Measurements from ENCODE around the gene TRIM71.
"Not testable (repeated sequence)": the region's sequence is repeated elsewhere in the genome, so short reads cannot be mapped to it uniquely, and the experiment has no call there.

TRIM71 gene

DNA sequence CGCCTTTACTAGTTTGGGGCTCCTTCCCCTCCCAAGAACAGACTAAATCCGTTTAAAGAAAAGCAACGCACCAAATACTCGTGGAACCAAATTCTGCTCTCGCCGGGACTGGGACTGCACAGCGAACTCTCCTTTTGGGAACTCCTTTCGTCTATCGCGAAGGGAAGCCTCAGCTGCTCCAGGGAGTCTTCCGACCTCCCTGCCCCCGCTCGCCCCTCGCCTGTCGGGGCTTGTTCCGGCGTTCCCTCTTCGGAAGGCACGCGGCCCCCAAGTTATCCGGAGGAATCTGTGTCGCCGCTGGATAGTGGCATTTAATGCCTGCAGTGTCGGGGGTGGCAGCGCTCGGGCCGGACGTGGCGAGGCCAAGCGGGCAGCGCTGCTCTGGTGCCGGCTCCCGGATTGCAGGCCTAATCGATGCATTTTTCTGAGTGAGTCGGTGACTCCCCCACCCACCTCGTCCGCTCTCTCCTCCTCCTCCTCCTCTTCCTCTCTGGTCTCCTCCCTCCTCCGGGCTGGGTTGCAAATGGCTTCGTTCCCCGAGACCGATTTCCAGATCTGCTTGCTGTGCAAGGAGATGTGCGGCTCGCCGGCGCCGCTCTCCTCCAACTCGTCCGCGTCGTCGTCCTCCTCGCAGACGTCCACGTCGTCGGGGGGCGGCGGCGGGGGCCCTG is at the start of gene TRIM71:
Gene TRIM71, plus strand, starts transcription at position 440 of the 671 bp plus-strand sequence. Its CDS starts 84 bp downstream, at position 524.
- H3K4me3 ChIP-seq (ENCODE audit: low read depth, low read length): peak within 1 kb of the TSS; percentile 98

DNA sequence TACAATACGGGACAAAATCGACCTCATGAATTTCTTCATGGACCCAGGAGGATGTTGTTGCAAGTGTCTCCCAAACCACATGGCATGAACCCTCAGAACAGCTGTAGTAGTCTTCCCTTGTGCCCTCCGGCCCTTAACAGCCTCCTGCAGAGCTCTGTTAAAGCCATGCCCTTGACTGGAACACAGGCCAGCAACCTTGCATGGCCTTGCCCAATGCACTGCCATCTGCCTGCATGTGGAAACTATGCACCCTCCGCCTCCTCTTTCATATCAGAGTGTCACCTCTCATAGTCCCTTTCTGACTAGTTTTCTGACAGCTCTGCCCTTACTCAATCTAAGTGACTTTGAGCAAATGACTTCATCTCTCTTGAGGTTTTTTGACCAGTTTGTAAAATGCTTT is 39.4 kb upstream of the TRIM71 start:
- no peak overlapping the region for H3K4me3 ChIP-seq (ENCODE audit: low read depth, low read length)

- H3K4me3 ChIP-seq (ENCODE audit: low read depth, low read length): no peak overlapping the region
Measured at GRCh38 chr3:32780071-32780734, 37.6 kb upstream of the TRIM71 start.

- peak overlapping the region; percentile 60 for H3K4me3 ChIP-seq (ENCODE audit: low read depth, low read length)
Measured at GRCh38 chr3:32780735-32781210, 37.0 kb upstream of the TRIM71 start.

DNA sequence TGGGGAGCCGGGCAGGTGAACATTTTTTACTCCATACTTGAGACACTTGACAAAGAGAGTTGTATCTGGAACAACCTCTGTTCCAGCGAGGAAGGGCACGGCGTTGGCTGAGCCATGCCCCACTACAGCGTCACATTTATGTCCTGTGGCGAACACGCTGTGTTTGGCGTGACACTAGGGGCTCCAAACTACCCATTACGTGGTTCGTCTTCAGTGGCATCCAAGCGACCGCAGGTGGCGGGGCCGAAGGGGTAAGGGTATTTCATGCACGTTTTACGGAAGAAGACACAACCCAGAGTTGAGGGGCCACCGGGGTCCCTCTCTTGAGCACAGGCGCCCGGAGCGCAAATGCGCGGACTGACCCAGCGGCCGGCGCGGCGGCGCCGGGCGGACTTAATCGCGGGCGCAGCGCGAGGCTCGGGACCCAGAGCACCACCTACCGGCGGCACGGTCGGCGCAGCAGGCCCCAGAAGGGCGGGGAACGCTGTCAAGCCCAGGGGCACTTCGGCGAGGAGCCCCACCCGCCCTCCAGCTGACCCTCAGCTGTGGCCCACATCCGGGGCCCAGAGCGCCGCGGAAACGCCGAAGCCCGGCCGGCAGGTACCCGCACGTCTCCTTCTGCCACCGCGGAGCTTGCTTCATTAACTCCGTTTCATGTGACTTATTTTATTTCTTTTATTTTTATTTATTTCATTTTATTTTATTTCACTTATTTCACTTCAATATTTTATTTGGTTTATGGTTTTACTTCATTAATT is 36.4 kb upstream of the TRIM71 start:
- peak overlapping the region; percentile 60 for H3K4me3 ChIP-seq (ENCODE audit: low read depth, low read length)

- H3K4me3 ChIP-seq (ENCODE audit: low read depth, low read length): peak overlapping the region; percentile 60
Measured at GRCh38 chr3:32781969-32782270, 35.9 kb upstream of the TRIM71 start.

DNA sequence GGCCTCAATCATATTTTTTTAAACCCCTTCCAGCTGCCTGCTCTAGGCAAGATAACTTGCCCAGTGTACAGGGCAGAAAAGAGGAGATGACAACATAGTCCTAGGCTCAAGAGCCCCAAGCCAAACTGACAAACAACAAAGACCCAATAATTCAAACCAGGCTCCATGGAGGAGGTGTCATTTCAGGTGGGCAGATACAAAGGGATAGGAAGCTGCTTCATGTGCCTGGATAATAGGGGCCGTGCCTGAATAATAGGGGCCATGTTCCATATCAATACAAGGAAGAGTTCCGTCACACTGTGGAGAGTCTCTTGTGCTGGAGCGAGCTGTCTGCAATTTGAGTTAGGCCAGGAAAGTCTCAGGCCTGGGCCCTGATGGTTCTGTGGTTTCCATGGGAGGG is 35.4 kb upstream of the TRIM71 start:
- H3K4me3 ChIP-seq (ENCODE audit: low read depth, low read length): no peak overlapping the region

- H3K4me3 ChIP-seq (ENCODE audit: low read depth, low read length): no peak overlapping the region
Measured at GRCh38 chr3:32791833-32792232, 26.0 kb upstream of the TRIM71 start.

DNA sequence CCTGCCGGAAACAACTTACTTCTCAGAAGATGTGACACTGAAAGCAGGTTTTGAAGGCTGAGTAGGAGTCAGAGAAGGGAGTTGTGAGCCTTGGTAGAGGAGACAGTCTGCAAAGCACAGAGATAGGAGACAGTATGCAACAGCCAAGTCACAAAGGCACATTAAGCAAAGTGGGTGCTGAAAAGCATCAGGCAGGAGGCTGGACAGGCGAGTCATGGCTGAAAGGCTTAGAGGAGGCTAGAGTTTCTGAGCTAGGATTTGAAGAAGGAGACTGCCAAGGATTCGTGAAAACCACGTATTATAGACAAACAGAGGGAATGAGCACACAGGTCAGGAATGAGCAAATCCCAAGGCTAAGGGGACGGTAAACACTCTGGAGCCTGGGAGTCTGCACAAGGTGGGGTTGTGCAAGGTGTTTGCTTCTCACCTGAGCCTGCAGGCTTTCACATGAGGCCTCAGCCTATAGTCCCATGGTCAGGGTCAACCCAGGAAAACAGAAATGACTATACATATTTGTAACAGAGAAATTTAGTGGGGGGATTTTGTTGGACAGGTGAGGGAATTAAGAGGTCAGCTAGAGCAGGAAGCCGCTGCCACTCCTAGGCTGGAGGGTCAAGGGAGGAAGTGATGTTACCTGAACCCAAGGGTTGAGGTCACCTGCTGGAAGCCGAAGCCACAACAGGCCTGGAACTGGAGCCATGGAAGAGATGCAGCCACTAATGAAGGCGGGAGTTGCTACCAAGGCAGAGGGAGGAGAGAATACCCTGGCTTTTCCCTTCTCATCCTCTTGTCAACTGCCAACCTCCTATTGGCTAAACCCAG is 23.1 kb upstream of the TRIM71 start:
- H3K4me3 ChIP-seq (ENCODE audit: low read depth, low read length): no peak overlapping the region

DNA sequence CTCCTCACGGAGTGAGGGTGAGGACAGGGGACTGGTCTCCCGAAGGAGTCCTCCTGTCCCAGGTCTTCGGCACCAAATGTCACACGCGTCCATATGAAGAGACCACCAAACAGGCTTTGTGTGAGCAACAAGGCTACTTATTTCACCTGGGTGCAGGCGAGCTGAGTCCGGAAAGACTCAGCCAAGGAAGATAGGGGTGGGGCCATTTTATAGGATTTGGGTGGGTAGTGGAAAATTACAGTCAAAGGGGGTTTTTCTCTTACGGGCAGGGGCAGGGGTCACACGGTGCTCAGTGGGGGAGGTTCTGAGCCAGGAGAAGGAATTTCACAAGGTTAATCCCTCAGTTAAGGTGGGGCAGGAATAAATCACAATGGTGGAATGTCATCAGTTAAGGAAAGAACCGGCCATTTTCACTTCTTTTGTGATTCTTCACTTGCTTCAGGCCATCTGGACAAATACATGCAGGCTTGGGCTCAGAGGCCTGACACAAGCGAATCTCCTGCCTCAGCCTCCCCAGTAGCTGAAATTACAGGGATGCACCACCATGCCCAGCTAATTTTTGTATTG is 21.3 kb upstream of the TRIM71 start:
- not testable (repeated sequence) for H3K4me3 ChIP-seq (ENCODE audit: low read depth, low read length)

GRCh38 chr3:32797776-32798175 is 20.0 kb upstream of the TRIM71 start:
- H3K4me3 ChIP-seq (ENCODE audit: low read depth, low read length): no peak overlapping the region

DNA sequence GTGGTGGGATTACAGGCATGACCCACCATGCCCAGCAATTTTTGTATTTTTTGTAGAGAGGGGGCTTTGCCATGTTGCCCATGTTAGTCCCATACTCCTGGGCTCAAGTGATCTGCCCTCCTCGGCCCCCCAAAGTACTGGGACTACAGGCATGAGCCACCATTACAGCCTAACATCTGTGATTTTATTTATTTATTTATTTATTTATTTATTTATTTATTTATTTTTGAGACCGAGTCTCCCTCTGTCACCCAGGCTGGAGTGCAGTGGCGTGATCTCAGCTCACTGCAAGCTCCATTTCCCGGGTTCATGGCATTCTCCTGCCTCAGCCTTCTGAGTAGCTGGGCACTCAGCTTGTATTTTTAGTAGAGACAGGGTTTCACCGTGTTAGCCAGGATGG is 16.4 kb upstream of the TRIM71 start:
- not testable (repeated sequence) for H3K4me3 ChIP-seq (ENCODE audit: low read depth, low read length)

- H3K4me3 ChIP-seq (ENCODE audit: low read depth, low read length): no peak overlapping the region
Measured at GRCh38 chr3:32813180-32813579, 4.6 kb upstream of the TRIM71 start.

DNA sequence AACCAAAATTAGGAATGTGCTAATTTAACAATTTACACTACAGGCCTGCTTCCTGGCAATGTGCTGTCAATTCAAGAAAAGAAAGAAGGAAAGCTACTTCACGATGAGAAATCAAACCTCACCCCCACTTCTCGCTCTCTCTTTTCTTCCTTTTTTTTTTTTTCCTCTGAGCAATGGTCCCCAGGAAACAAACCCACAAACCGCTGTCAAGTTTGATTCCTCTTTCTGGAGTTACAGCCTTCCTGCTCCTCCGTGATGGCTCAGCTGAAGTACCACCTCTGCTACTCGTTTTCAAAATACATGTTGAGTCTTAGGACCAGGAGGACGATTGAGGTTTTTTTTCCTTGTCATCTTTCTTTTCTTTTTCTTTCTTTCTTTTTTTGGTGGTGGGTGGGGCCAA is 3.4 kb upstream of the TRIM71 start:
- peak overlapping the region; percentile 0 for H3K4me3 ChIP-seq (ENCODE audit: low read depth, low read length)

GRCh38 chr3:32815841-32816438 is 1.9 kb upstream of the TRIM71 start:
- peak overlapping the region; percentile 38 for H3K4me3 ChIP-seq (ENCODE audit: low read depth, low read length)

DNA sequence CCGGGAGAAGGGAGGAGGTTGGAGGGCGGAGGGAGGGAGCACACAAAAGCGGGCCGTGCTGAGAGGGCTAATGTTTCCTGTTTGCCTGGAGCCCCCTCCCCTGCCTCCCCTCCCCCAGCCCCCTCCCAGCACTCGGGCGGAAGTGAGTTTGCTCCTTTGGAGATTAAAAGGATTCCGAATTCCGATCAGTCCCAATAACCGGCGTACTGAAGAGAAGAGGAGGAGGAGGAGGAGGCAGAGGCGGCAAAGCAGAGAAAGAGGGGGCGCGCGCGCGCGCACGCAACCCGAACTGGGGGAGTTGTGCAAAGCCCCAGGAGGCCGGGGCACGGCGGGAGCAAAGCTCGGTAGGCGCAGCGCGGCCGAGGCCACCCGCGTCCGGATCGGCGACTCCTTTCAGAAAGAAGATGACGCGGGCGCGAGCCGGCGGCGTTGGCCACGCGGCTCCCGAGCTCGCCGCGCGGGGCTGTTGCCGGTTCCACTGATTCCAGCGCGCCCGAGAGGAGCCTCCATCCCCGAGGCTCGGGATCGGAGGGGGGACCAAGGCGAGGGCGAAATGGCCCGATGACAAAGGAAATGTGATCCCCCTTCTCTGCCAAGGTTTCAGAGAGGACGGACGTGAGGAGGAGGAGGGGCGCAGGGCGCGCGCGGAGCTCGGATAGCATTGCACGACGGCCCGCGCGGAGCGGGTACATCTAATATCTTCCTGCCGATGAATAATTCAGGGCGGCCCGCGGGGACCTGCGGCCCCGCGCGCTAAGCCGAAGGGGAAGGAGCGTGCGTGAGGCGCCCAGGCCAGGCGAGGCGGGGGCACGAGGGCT is 1.1 kb upstream of the TRIM71 start:
- peak overlapping the region; percentile 98 for H3K4me3 ChIP-seq (ENCODE audit: low read depth, low read length)

GRCh38 chr3:32817257-32817557 is 590 bp upstream of the TRIM71 start:
- peak overlapping the region; percentile 98 for H3K4me3 ChIP-seq (ENCODE audit: low read depth, low read length)

- H3K4me3 ChIP-seq (ENCODE audit: low read depth, low read length): peak overlapping the region; percentile 98
Measured at GRCh38 chr3:32818229-32818969, 602 bp downstream of the TRIM71 start.

- H3K4me3 ChIP-seq (ENCODE audit: low read depth, low read length): peak overlapping the region; percentile 98
Measured at GRCh38 chr3:32818970-32819511, 1.2 kb downstream of the TRIM71 start.
